ENCODE measurements around the gene RICTOR. TPM values are rescaled to one million over a fixed set of nuclear protein-coding genes. Genes with fewer than 3 reads are reported as not detected.

Gene RICTOR
- total RNA-seq, 2 experiments from 2014 or later, result 125 TPM

DNA sequence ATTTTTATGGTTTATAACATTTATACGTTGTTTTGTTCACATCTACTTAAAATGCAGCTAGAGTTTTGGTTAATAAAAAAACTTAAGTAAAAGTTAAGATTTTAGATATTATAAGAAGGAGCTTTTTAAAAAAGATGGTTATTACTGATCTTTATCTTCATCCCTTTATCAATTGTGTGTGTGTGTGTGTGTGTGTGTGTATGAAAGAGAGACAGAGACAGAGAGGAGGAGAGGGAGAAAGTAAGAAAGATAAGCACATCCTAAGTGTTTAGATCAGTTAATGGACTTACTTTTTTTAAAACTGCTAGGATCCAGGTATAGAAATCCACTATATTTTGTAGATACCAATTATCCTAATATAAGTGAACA is 45.8 kb upstream of the RICTOR start:
- Mint-ChIP-seq H3K27ac (peak overlapping the region; percentile 64), H3K9me3 (no peaks in the 10 kb centered on the region), H3K4me1 (ENCODE audit: low read depth) (peaks cover 48% of the 10 kb centered on the region), H3K4me3 (no peak overlapping the region), H3K27me3 (no peaks in the 10 kb centered on the region), H3K36me3 (ENCODE audit: low read depth) (peaks cover 89% of the 10 kb centered on the region)
- CTCF ChIA-PET, result interaction anchor here (0.7 to 1.9 kb wide), 3 partner anchors 21 to 115 kb away, joined by 3 to 4 read pairs (median 3); no protein-coding TSS in a partner anchor
- DNase-seq (no peak), ATAC-seq (ENCODE audit: poor library complexity) (no peak)
- no peak overlapping the region for H3K4me3 ChIP-seq (ENCODE audit: low read length)
- no peaks in the 10 kb centered on the region for H3K9me3 ChIP-seq (ENCODE audit: control insufficient read depth in 1 of 2, insufficient read depth in 1 of 2, low read length in 2 of 2)
- no peaks in the 10 kb centered on the region for H3K27me3 ChIP-seq (ENCODE audit: control insufficient read depth in 1 of 2, insufficient read depth in 2 of 2, low read length in 2 of 2)
- peaks cover 99% of the 10 kb centered on the region for H3K36me3 ChIP-seq (ENCODE audit: insufficient read depth, low read length)
- no peak overlapping the region for H3K27ac ChIP-seq (ENCODE audit: low read depth in 1 of 2, low read length in 2 of 2)
- no peaks in the 10 kb centered on the region for H3K4me1 ChIP-seq (ENCODE audit: insufficient read depth, low read length)
- TF ChIP-seq, protein P1, sequence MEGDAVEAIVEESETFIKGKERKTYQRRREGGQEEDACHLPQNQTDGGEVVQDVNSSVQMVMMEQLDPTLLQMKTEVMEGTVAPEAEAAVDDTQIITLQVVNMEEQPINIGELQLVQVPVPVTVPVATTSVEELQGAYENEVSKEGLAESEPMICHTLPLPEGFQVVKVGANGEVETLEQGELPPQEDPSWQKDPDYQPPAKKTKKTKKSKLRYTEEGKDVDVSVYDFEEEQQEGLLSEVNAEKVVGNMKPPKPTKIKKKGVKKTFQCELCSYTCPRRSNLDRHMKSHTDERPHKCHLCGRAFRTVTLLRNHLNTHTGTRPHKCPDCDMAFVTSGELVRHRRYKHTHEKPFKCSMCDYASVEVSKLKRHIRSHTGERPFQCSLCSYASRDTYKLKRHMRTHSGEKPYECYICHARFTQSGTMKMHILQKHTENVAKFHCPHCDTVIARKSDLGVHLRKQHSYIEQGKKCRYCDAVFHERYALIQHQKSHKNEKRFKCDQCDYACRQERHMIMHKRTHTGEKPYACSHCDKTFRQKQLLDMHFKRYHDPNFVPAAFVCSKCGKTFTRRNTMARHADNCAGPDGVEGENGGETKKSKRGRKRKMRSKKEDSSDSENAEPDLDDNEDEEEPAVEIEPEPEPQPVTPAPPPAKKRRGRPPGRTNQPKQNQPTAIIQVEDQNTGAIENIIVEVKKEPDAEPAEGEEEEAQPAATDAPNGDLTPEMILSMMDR (IDR thresholded peaks at IDR 0.05), result no peak
- intact Hi-C loops (cut with DNase I, micrococcal nuclease), result no loop called here
- POLR2A ChIA-PET, result interaction anchor here (0.7 to 1.1 kb wide), 7 partner anchors 8 to 155 kb away, joined by 3 read pairs; no protein-coding TSS in a partner anchor

DNA sequence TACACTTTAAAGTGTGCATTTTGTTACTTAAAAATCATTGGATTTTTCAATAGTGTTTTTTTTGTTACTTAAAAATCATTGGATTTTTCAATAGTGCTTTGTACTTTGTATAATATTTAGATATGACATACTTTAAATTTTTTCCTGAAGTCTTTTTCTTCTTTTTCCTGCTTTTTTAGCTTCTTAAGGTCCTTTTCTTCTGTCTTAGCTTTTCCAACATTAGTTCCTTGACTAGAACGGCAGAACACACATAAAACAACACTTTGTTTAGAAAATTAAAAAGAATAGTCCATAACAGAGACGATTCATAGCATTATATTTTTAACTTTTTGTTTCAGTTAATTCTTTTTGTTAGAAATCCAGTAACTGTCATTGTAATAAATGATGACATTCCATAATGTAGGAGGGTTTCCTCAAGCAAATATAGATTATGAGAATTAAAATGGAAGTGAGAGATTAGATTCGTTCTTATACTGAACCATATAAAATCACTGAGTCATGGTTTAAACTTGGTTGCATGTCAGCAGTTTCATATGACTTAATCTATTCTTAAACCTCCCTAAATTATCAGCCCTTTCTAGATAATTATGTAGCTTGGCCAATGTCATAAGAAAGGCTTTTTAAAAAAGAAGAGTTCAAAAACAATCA is 45.3 kb upstream of the RICTOR start:
- ChIA-PET CTCF (interaction anchor here (0.7 to 1.9 kb wide), 3 partner anchors 22 to 114 kb away, joined by 3 to 4 read pairs (median 3); no protein-coding TSS in a partner anchor), POLR2A (interaction anchor here (0.7 to 1.0 kb wide), 4 partner anchors 17 to 76 kb away, joined by 3 read pairs; no protein-coding TSS in a partner anchor)
- no peak overlapping the region for H3K27ac ChIP-seq (ENCODE audit: low read depth in 1 of 2, low read length in 2 of 2)
- no peak for ATAC-seq (ENCODE audit: poor library complexity)
- intact Hi-C loops (cut with DNase I, micrococcal nuclease), result no loop called here
- H3K4me3 ChIP-seq (ENCODE audit: low read length), result no peak overlapping the region
- TF ChIP-seq, protein P1 (IDR thresholded peaks at IDR 0.05), result no peak
- H3K27me3 ChIP-seq (ENCODE audit: control insufficient read depth in 1 of 2, insufficient read depth in 2 of 2, low read length in 2 of 2), result no peaks in the 10 kb centered on the region
- Mint-ChIP-seq H3K27ac (peak overlapping the region; percentile 64), H3K4me3 (no peak overlapping the region), H3K36me3 (ENCODE audit: low read depth) (peaks cover 89% of the 10 kb centered on the region), H3K9me3 (no peaks in the 10 kb centered on the region), H3K27me3 (no peaks in the 10 kb centered on the region), H3K4me1 (ENCODE audit: low read depth) (peaks cover 48% of the 10 kb centered on the region)
- no peak for DNase-seq
- no peaks in the 10 kb centered on the region for H3K4me1 ChIP-seq (ENCODE audit: insufficient read depth, low read length)
- no peaks in the 10 kb centered on the region for H3K9me3 ChIP-seq (ENCODE audit: control insufficient read depth in 1 of 2, insufficient read depth in 1 of 2, low read length in 2 of 2)
- H3K36me3 ChIP-seq (ENCODE audit: insufficient read depth, low read length), result peaks cover 98% of the 10 kb centered on the region

DNA sequence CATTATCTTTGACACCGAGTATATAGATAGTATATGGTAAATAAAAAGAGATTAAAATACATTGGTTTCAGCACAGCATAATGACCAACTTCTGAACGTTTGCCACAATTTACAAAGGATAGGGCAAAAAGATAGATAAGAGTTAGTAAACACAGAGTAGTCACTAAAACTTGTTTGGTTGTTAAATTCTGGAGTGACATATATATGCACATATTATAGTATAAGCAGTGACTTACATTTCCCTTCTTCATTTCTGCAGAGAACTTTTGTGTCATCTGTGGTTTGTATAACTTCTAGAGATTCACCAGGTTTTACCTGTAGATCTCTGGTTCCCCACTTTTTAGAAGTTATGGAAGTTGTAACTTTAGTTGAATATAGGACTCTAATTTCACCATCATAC is 44.4 kb upstream of the RICTOR start:
- TF ChIP-seq, protein P1 (IDR thresholded peaks at IDR 0.05), result no peak
- Mint-ChIP-seq H3K4me3 (no peak overlapping the region), H3K9me3 (no peaks in the 10 kb centered on the region), H3K27me3 (no peaks in the 10 kb centered on the region), H3K4me1 (ENCODE audit: low read depth) (peaks cover 44% of the 10 kb centered on the region), H3K27ac (peak overlapping the region; percentile 60), H3K36me3 (ENCODE audit: low read depth) (peaks cover 90% of the 10 kb centered on the region)
- POLR2A ChIA-PET, result no interaction called here
- intact Hi-C loops (cut with DNase I, micrococcal nuclease), result no loop called here
- H3K4me3 ChIP-seq (ENCODE audit: low read length), result no peak overlapping the region
- peaks cover 98% of the 10 kb centered on the region for H3K36me3 ChIP-seq (ENCODE audit: insufficient read depth, low read length)
- H3K4me1 ChIP-seq (ENCODE audit: insufficient read depth, low read length), result no peaks in the 10 kb centered on the region
- CTCF ChIA-PET, result no interaction called here
- ATAC-seq (ENCODE audit: poor library complexity) (no peak), DNase-seq (no peak)
- no peaks in the 10 kb centered on the region for H3K27me3 ChIP-seq (ENCODE audit: control insufficient read depth in 1 of 2, insufficient read depth in 2 of 2, low read length in 2 of 2)
- H3K9me3 ChIP-seq (ENCODE audit: control insufficient read depth in 1 of 2, insufficient read depth in 1 of 2, low read length in 2 of 2), result no peaks in the 10 kb centered on the region
- H3K27ac ChIP-seq (ENCODE audit: low read depth in 1 of 2, low read length in 2 of 2), result no peak overlapping the region
